PC-9 (cell line): ENCODE measurements around the gene NUP205. TPM values are rescaled to one million over a fixed set of nuclear protein-coding genes. Genes with fewer than 3 reads are reported as not detected.

ENCODE experiments used
- BruUV-seq: library from RNA; stranded (reverse); fragments of 400-500 nt; replicated peaks from 2 replicates; lab custom pipeline; 2021; lab: Mats Ljungman, UMichigan
- CTCF ChIA-PET: fragments of 300-600 bp; sonication (Branson Sonifier 250); formaldehyde crosslinking; loops from one replicate; lab custom pipeline; 2022; ENCODE audit warnings: antibody characterized with exemption; lab: Charles Lee
- POLR2A ChIA-PET: fragments of 300-600 bp; sonication (Branson Sonifier 250); formaldehyde crosslinking; loops from one replicate; lab custom pipeline; 2022; ENCODE audit warnings: antibody characterized with exemption; ENCODE audit not compliant: unreplicated experiment; lab: Charles Lee
- DNase-seq, 2 experiments: peaks; one replicate each; pipeline versions ENCODE4 v3.0.0 to v3.0.0-alpha.2; 2015 to 2022; ENCODE audit warnings: mixed read lengths in 1 of 2
- H2AFZ ChIP-seq: fragments of 200-600 bp; sonication (generic); 2 replicates; pipeline ENCODE4 v1.8.1; 2017; ENCODE audit warnings: antibody characterized with exemption
- H3F3A ChIP-seq: fragments of 200-600 bp; sonication (generic); 2 replicates; pipeline ENCODE4 v1.8.1; 2017; ENCODE audit warnings: antibody characterized with exemption, mild to moderate bottlenecking, low read depth; ENCODE audit not compliant: insufficient read depth
- H3K27ac ChIP-seq: fragments of 200-600 bp; sonication (generic); 2 replicates; pipeline ENCODE4 v1.6.1; 2016; ENCODE audit warnings: mixed run types
- H3K27me3 ChIP-seq: fragments of 200-600 bp; sonication (generic); 2 replicates; pipeline ENCODE4 v1.6.1; 2016; ENCODE audit warnings: low read depth, mixed run types; ENCODE audit not compliant: insufficient read depth
- H3K36me3 ChIP-seq: fragments of 200-600 bp; sonication (generic); 2 replicates; pipeline ENCODE4 v1.6.1; 2016; ENCODE audit warnings: low read depth, mixed run types
- H3K4me1 ChIP-seq: fragments of 200-600 bp; sonication (generic); replicated peaks from 2 replicates; pipeline ENCODE4 v1.6.1; 2016; ENCODE audit warnings: mixed run types; ENCODE audit not compliant: insufficient read depth
- H3K4me2 ChIP-seq: fragments of 200-600 bp; sonication (generic); 2 replicates; pipeline ENCODE4 v1.6.1; 2017; ENCODE audit warnings: mixed run types
- H3K4me3 ChIP-seq: fragments of 200-600 bp; sonication (generic); 2 replicates; pipeline ENCODE4 v1.6.1; 2016; ENCODE audit warnings: mixed run types
- H3K79me2 ChIP-seq: fragments of 200-600 bp; sonication (generic); 2 replicates; pipeline ENCODE4 v1.6.1; 2017; ENCODE audit warnings: low read depth, mixed run types
- H3K9me2 ChIP-seq: fragments of 200-600 bp; sonication (generic); 2 replicates; pipeline ENCODE4 v1.8.1; 2017; ENCODE audit warnings: mild to moderate bottlenecking; ENCODE audit not compliant: insufficient read depth
- H3K9me3 ChIP-seq: fragments of 200-600 bp; sonication (generic); 2 replicates; pipeline ENCODE4 v1.8.1; 2016; ENCODE audit warnings: low read depth; ENCODE audit not compliant: insufficient read depth
- H4K20me1 ChIP-seq: fragments of 200-600 bp; sonication (generic); 2 replicates; pipeline ENCODE4 v1.8.1; 2017; ENCODE audit not compliant: insufficient read depth
- EZH2 ChIP-seq: fragments of 200-600 bp; sonication (generic); IDR thresholded peaks from 2 replicates; pipeline ENCODE4 v1.8.0; 2017; ENCODE audit warnings: antibody characterized with exemption, low read depth
- intact Hi-C: fragments of 100-400 bp; cut with micrococcal nuclease; formaldehyde crosslinking; loops from one replicate; pipeline ENCODE4 v1.10.0; 2022; ENCODE audit not compliant: unreplicated experiment
- total RNA-seq: library from RNA; stranded (reverse); gene quantifications from 2 replicates; pipeline ENCODE4 v1.2.3, GENCODE V29; 2021
- TF ChIP-seq, protein P1 (sequence below): fragments of 200-600 bp; sonication (generic); conservative IDR thresholded peaks from 2 replicates; pipeline ENCODE4 v1.6.1; 2017; ENCODE audit warnings: mixed run types, antibody characterized with exemption, mild to moderate bottlenecking, moderate library complexity

Gene NUP205
- total RNA-seq, 1 experiment from 2014 or later: 108 TPM

DNA sequence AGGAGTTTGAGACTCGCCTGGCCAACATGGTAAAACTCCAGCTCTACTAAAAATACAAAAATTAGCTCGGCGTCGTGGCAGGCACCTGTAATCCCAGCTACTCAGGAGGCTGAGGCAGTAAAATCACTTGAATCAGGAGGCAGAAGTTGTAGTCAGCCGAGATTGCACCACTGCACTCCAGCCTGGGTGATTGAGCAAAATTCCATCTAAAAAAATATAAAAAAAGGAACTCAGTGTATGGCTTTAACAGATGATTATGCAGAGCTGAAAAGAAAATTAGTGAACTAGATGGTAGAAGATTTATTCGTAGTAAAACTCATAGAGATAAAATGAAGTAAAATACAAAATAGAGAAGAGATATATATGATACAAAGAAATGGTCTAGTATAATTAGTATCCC lies 35.2 kb upstream of the NUP205 start:
- H4K20me1 ChIP-seq: no peaks in the 10 kb centered on the region
- intact Hi-C loops: no loop called here
- BruUV-seq: no TSS peak
- no peaks in the 10 kb centered on the region for H3K79me2 ChIP-seq
- H3K4me3 ChIP-seq: no peak overlapping the region
- H3F3A ChIP-seq: peaks cover 4% of the 10 kb centered on the region; the same call in 1 of the 2 replicates
- no peaks in the 10 kb centered on the region for H3K27me3 ChIP-seq
- DNase-seq: no peak
- no peaks in the 10 kb centered on the region for H3K4me1 ChIP-seq
- H3K9me2 ChIP-seq: no peaks in the 10 kb centered on the region
- no peaks in the 10 kb centered on the region for H3K36me3 ChIP-seq
- no peak for TF ChIP-seq EZH2
- TF ChIP-seq, protein P1, sequence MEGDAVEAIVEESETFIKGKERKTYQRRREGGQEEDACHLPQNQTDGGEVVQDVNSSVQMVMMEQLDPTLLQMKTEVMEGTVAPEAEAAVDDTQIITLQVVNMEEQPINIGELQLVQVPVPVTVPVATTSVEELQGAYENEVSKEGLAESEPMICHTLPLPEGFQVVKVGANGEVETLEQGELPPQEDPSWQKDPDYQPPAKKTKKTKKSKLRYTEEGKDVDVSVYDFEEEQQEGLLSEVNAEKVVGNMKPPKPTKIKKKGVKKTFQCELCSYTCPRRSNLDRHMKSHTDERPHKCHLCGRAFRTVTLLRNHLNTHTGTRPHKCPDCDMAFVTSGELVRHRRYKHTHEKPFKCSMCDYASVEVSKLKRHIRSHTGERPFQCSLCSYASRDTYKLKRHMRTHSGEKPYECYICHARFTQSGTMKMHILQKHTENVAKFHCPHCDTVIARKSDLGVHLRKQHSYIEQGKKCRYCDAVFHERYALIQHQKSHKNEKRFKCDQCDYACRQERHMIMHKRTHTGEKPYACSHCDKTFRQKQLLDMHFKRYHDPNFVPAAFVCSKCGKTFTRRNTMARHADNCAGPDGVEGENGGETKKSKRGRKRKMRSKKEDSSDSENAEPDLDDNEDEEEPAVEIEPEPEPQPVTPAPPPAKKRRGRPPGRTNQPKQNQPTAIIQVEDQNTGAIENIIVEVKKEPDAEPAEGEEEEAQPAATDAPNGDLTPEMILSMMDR: no peak
- H3K4me2 ChIP-seq: no peak overlapping the region
- CTCF ChIA-PET: no interaction called here
- no peak overlapping the region for H2AFZ ChIP-seq
- H3K27ac ChIP-seq: no peak overlapping the region
- POLR2A ChIA-PET: no interaction called here
- no peaks in the 10 kb centered on the region for H3K9me3 ChIP-seq

DNA sequence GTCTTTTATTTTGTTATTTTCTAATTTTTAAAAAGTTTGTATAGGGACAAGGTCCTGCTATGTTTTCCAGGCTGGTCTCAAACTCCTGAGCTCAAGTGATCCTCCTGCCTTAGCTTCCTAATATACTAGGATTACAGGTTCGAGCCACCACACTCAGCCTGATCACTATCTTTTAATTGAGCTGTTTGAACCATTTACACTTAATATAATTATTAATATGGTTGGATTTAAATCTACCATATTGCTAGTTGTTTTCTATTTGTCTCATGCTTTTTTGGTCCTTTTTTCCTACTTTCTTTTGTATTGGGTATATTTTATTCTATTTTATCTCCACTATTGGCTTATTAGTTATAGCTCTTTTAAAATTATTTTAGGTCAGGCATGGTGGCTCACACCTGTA lies 34.6 kb upstream of the NUP205 start:
- no peaks in the 10 kb centered on the region for H3K4me1 ChIP-seq
- H3K4me3 ChIP-seq: no peak overlapping the region
- ChIA-PET POLR2A (interaction anchor here (0.6 kb wide), 1 partner anchor 779 kb away, joined by 10 read pairs; no protein-coding TSS in a partner anchor), CTCF (no interaction called here)
- no peaks in the 10 kb centered on the region for H4K20me1 ChIP-seq
- H3K27ac ChIP-seq: no peak overlapping the region
- H3K9me2 ChIP-seq: no peaks in the 10 kb centered on the region
- H3K27me3 ChIP-seq: no peaks in the 10 kb centered on the region
- no peaks in the 10 kb centered on the region for H3K79me2 ChIP-seq
- H3F3A ChIP-seq: peaks cover 4% of the 10 kb centered on the region; the same call in 1 of the 2 replicates
- intact Hi-C loops: no loop called here
- H3K9me3 ChIP-seq: no peaks in the 10 kb centered on the region
- no peak for DNase-seq
- no peak for TF ChIP-seq EZH2
- TF ChIP-seq, protein P1: no peak
- H3K4me2 ChIP-seq: no peak overlapping the region
- no TSS peak for BruUV-seq
- no peaks in the 10 kb centered on the region for H3K36me3 ChIP-seq
- H2AFZ ChIP-seq: no peak overlapping the region

DNA sequence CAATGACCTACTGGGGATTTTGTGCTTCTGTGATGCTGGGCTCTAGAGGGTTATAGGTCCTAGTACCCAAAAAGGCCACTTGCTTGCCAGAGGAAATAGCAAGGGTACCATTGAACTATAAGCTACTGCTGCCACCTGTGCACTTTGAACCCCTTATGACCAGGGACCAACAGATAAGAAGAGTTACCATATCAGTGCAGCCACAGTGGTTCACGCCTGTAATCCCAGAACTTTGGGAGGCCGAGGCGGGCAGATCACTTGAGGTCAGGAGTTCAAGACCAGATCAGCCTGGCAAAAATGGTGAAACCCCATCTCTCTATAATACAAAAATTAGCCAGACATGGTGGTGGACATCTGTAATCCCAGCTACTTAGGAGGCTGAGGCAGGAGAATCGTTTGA lies 32.3 kb upstream of the NUP205 start:
- Histone ChIP-seq H3K9me2 (no peaks in the 10 kb centered on the region), H3K4me3 (no peak overlapping the region), H3K4me1 (no peaks in the 10 kb centered on the region), H3F3A (no peaks in the 10 kb centered on the region; the same call in 1 of the 2 replicates), H3K9me3 (no peaks in the 10 kb centered on the region), H3K79me2 (no peaks in the 10 kb centered on the region), H3K4me2 (no peak overlapping the region), H4K20me1 (no peaks in the 10 kb centered on the region), H3K27ac (no peak overlapping the region), H3K27me3 (no peaks in the 10 kb centered on the region), H3K36me3 (no peaks in the 10 kb centered on the region), H2AFZ (no peak overlapping the region)
- BruUV-seq: no TSS peak
- POLR2A ChIA-PET: no interaction called here
- no peak for TF ChIP-seq EZH2
- no peak for DNase-seq
- intact Hi-C loops: no loop called here
- CTCF ChIA-PET: no interaction called here

DNA sequence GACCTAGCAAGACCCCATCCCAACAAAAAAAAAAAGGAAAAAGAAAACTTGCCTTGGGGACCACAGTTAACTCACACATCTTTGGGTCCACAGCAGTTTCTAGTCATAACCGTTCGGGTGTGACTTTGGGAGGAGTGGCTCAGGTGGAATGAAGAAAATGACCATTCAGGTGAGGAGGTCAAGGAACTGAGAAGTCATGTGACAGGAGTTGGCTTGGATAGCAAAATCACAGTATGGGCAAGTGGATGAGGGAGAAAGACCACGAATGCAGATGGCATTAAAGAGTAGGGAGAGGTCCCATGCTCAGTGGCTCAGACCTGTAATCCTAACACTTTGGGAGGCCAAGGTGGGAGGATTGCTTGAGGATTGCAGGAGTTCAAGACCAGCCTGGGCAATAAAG lies 30.7 kb upstream of the NUP205 start:
- TF ChIP-seq, protein P1: no peak
- TF ChIP-seq EZH2: no peak
- H4K20me1 ChIP-seq: no peaks in the 10 kb centered on the region
- no peaks in the 10 kb centered on the region for H3K79me2 ChIP-seq
- H3K9me3 ChIP-seq: no peaks in the 10 kb centered on the region
- no peaks in the 10 kb centered on the region; the same call in 1 of the 2 replicates for H3F3A ChIP-seq
- no TSS peak for BruUV-seq
- H3K4me2 ChIP-seq: no peak overlapping the region
- H3K9me2 ChIP-seq: no peaks in the 10 kb centered on the region
- ChIA-PET CTCF (interaction anchor here (0.6 kb wide), 1 partner anchor 14 kb away, joined by 3 read pairs; no protein-coding TSS in a partner anchor), POLR2A (no interaction called here)
- H3K36me3 ChIP-seq: no peaks in the 10 kb centered on the region
- no peak overlapping the region for H3K4me3 ChIP-seq
- no peak overlapping the region for H3K27ac ChIP-seq
- H2AFZ ChIP-seq: no peak overlapping the region
- no peaks in the 10 kb centered on the region for H3K27me3 ChIP-seq
- H3K4me1 ChIP-seq: no peaks in the 10 kb centered on the region
- intact Hi-C loops: no loop called here
- DNase-seq: no peak
